ENCODE results near the gene HAX1. TPM values are rescaled to one million over a fixed set of nuclear protein-coding genes. Genes with fewer than 3 reads are reported as not detected.

The HAX1 gene
- total and polyA plus RNA-seq, 2 of the 8 experiments (the other 6 are each of a cell fraction or from before 2014, with no cell fraction given) = 82.2 to 115 TPM

DNA sequence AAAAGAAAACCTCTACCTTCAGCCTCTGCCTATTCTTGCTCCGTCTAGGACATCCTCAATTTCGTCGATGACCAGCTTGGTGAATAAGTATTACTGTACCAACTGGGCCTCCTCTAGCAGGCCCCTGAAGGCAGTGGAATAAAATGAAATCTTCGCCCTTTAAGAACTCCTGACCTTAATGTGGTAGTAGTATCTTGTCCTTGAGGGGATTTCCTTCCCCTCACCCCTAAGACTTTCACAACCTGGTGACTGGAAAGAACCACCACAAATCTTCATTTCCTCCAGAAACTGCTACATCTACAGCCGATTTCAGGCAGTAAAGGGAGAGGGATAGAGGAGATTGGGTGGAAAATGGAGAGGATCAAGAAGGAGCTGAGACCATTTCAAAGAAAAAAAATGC is 1.6 kb upstream of the HAX1 start (continued):
- TF ChIP-seq BACH1 (IDR thresholded peaks at IDR 0.05; ENCODE audit: low read length) = no peak
- no peak for TF ChIP-seq EP300 (IDR thresholded peaks at IDR 0.05; ENCODE audit: borderline replicate concordance in 1 of 2, low read depth in 2 of 2, low read length in 2 of 2)
- TF ChIP-seq SP2 (IDR thresholded peaks at IDR 0.05; ENCODE audit: low read length) = no peak
- no peak for TF ChIP-seq RAD21 (IDR thresholded peaks at IDR 0.05 in 1 of 2, conservative IDR thresholded peaks at IDR 0.05 in 1 of 2; ENCODE audit: low read depth in 2 of 2, low read length in 2 of 2)
- no peak for TF ChIP-seq KDM5A (IDR thresholded peaks at IDR 0.05; ENCODE audit: low read length)

All from H1 (cell line).